ENCODE results near the gene RABGGTA.
"Not testable (repeated sequence)": the region's sequence is repeated elsewhere in the genome, so short reads cannot be mapped to it uniquely, and the experiment has no call there.

Gene RABGGTA

GRCh38 chr14:24259282-24260025 lies 11.9 kb downstream of the RABGGTA start:
- no peak for DNase-seq

DNA sequence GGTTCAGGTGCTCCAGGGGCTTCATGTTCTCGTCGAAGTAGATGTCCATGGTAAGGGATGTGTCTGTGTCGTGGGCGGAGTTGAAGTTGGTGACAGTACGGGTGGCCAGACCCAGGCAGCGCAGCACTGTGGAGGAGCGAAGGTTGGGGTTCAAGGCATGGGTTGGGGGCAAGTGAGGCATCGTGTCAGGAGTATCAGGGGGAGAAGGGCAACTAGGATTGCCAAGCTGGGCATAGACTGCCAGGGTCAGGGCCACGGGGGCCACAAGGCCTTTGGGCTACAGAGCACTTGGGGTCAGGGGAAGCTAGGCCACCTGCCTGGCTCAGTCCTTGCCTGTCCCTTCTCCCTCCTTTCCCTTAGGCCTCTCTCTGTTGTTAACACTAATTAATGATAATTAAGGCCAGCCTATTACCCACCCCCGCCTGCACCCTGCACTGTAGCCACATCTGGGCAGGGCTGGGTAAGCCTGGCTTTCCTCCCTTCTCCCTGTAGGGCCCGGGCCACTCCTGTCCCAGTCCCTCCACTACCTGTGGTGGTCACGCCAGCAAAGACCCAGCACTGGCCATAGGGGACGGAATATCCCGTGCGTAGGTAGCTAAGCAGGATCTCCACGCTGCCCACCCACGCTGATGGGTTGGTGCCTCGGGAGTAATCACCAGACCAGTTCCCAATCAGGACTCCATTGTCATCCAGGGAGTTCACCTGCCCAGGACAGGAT lies 12.7 kb downstream of the RABGGTA start:
- DNase-seq: no peak

DNA sequence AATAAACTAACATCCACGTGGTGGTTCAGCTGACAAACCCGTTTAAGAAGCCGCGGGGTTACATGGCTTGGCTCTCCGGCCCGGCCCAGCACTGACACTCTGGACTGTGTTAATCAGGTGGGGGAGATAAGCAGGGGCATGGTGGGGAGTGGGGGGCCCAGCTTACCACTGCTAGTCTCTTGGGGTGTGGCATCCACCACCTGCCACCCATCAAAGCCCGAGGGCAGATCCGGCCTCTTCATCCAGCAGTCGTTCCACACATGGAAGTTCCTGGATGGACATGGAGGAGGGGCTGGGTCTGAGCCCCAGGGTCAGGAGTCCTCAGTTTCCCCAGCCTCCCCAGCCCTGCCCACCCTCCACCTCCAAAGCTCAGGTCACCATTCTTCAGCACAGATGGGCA lies 13.3 kb downstream of the RABGGTA start:
- DNase-seq: no peak

GRCh38 chr14:24256960-24257359 lies 14.4 kb downstream of the RABGGTA start:
- DNase-seq: no peak

DNA sequence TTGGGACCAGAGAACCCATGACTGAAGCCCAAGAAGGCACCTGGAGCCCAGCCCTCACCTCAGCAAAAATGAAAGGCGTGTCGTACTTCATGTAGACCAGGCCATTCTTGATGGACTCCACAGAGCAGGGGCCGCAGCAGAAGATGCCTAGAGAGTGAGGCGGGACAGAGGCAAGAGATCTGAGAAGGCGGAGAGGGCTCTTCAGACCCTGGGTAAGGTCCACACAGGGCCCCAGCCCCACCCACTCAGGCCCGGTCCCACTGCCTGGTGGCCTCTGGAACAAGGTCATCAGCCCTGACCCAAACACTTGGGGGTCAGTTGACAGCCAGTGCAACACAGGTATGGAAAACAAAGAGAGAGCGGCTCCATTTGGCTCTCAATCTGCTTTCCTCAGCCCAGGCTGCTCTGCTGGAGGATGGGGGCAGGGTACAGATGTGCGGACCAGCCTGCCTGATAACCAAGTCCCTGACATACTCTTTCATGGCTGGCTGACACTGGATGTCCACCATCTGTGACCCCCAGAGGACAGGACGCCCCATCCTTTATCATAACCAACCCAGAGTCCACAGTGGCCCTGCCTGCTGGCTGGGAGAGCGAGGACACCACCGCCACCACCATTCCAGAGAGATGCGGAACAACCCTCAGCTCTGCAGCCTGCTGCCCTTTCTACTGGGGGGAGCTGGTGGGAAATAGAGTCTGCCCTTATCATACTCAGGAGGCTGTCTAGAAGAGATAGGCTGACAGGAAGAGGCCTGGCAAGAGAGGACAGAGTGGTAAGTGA lies 15.3 kb downstream of the RABGGTA start:
- DNase-seq: no peak

GRCh38 chr14:24255438-24255837 lies 16.0 kb downstream of the RABGGTA start:
- DNase-seq: no peak

DNA sequence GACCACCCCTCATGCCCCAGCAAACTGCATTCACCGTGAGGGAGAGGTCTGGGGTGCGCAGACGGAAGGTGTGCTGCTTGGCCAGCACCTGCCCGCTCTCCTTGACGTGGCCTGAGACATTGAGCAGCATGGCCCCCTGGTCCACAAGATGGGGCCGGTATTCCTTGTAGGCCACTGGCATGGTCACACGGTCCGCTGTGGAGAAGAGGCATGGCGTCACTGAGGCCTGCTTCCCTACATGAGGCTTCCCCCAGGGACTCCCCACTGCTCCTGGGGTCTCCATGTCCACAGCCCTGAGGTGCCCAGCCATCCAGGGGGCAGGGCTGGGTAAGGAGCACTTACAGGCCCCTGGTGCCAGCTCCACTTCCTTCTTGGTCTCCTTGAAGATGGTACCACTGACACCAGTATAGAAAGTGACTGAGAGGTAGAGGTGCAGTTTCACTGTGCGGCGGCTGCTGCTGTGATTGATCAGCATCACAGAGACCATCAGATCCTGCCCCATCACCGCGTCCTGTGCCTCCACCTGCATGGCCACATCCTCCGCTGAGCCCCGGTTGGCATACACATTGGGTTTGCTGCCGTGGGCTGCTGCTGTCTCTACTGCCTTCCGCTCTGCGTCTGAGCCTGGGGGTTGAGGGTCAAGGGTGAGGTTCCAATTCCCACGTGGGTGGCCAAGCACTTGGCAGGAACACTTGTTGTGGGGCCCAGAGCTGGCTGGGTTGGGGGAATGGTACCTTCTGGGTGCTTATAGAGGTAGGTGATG lies 16.6 kb downstream of the RABGGTA start:
- DNase-seq: no peak

DNA sequence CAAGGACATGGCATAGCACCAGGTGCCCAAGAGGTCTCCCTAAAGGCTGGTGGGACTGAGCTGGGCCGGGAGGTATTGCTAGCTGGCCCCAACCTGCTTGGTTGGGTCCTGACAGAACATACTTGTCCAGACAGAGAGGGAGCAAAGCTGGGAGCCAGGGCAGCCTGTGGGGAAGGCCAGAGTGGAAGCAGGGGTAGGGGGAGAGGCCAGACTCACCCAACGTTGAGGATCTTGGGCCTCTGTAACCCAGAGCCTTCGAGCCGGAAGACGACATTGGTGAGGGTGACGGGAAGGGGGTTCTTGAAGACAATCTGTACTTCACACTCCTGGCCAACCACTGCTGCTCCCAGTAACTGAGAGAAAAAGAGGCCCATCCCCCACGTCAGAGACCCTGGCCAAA lies 17.5 kb downstream of the RABGGTA start:
- DNase-seq: no peak

GRCh38 chr14:24252289-24253124 lies 18.9 kb downstream of the RABGGTA start:
- DNase-seq: no peak

GRCh38 chr14:24251880-24252288 lies 19.5 kb downstream of the RABGGTA start:
- no peak for DNase-seq

DNA sequence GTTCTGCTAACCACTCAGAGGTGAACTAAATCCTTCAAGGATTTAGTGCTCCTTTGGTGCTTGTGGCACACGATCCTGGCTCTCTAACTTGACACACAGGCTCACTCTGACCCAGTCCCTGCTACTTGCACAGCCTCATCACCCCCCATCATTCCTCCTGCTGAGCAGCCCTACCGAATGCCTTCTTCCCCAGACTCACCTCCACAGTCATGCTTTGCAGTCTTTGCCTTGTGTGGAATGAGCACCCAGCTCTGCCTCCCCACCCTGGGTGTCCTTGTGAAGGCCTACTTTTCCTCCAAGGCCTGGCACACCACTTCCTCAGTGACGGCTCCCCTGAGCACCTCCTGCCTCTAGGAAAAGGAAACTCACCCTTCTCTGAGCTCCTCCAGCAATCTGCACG lies 21.0 kb downstream of the RABGGTA start:
- no peak for DNase-seq

- no peak for DNase-seq
Measured at GRCh38 chr14:24249230-24250021, 22.0 kb downstream of the RABGGTA start.

- DNase-seq: no peak
Measured at GRCh38 chr14:24247422-24247821, 24.0 kb downstream of the RABGGTA start.

GRCh38 chr14:24246765-24247212 lies 24.6 kb downstream of the RABGGTA start:
- DNase-seq: no peak

GRCh38 chr14:24245350-24245749 lies 26.0 kb downstream of the RABGGTA start:
- not testable (repeated sequence) for DNase-seq

DNA sequence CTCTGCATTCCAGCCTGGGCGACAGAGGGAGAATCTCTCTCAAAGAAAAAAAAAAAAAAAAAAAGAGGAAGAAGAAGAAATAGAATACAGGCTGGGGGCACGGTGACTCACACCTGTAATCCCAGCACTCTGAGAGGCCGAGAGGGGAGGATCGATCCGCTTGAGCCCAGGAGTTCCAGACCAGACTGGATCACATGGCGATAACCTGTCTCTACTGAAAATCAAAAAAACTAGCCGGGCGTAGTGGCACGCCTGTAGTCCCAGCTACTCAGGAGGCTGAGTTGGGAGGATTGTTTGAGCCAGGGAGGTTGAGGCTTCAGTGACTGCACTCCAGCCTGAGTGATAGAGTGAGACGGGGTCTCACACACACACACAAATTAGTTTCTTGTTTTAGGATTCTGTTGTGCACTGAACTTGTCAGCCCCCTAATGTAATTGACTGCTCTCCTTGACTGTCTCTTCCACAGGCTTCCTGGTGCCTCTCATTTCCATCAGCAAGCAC lies 28.0 kb downstream of the RABGGTA start:
- DNase-seq: no peak

DNA sequence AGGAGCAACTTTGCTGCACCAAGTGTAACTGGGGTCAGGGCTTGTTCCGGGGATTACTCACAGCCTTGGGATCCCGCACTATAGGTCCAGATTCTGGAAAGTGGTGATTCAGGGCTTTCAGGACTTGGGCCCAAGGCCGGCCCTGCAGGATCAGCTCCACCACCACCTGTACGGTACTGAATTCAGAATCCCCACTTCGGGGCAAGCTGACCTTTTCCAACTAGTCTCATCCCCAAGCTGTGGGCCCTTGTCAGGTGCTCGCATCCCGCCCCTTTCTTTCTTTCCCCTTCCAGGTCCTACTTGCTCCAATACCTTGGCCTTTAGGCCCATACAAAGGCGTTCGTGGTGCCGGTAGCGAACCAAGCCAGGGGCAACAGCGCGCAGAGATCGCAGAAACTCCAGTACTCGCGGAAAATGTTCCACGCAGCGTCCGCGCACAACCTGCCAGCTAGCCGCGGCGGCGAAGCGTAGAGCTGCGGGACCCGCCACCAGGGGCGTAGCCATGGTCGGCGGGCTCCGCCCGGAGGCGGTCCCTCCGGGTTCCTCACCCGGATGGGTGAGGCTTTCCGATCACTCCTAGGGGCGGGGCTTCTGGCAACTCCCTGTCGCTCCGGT lies 29.5 kb downstream of the RABGGTA start:
- DNase-seq: peak; percentile 94

GRCh38 chr14:24240110-24240918 lies 31.1 kb downstream of the RABGGTA start:
- DNase-seq: no peak

DNA sequence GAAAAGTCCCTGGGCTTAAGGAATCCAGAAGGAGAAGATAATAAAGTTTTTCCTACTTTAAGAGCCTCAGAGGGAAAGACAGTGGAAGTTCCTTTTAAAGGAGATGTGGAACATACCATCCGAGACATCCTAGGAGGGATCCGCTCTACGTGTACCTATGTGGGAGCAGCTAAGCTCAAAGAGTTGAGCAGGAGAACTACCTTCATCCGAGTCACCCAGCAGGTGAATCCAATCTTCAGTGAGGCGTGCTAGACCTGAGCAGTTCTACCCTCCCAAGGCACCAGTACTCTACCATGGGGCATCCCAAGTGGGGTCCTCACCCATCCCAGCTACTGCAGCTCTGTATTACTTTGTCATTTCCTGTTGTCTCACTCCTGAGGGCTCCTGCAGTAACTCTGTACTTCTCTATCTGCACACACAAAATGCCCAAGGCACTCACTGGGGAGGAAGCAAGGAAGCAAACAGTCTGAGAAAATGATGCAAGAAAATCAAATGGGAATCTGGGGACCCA lies 32.8 kb downstream of the RABGGTA start:
- no peak for DNase-seq

Data from NCI-H524 treated with DMSO at 0.1 percent for 48 hours (cell line).